A549 (cell line): ENCODE data around the gene FAH. TPM values are rescaled to one million over a fixed set of nuclear protein-coding genes. Genes with fewer than 3 reads are reported as not detected.

Source experiments
- ATAC-seq, 2 experiments: fragments of 200-7000 bp in 1 of 2; fragments of >200 bp in 1 of 2; cut with Nextera tagmentation in 1 of 2; cut with Tn5 transposase in 1 of 2; 3 replicates each; pipeline versions ENCODE4 v1.8.0 to v1.9.1; 2018 to 2020; ENCODE audit warnings: mild to moderate bottlenecking in 1 of 2, moderate library complexity in 1 of 2
- CTCF ChIA-PET: fragments of 300-600 bp; sonication (Branson Sonifier 250); formaldehyde crosslinking; extraction: SDS; loops from one replicate; lab custom pipeline; 2021; ENCODE audit warnings: antibody characterized with exemption, inconsistent platforms; lab: Yijun Ruan, JAX
- POLR2A ChIA-PET: fragments of 350-600 bp; formaldehyde crosslinking; extraction: SDS; loops from one replicate; lab custom pipeline; 2021; ENCODE audit warnings: antibody characterized with exemption, inconsistent platforms; lab: Yijun Ruan, JAX
- DNase-seq, 2 experiments: peaks; one replicate each; pipeline versions ENCODE4 v3.0.0 to v3.0.0-alpha.2; 2011 to 2016; ENCODE audit warnings: low read depth in 1 of 2, low spot score in 1 of 2
- FAIRE-seq: peaks from 2 replicates; lab custom pipeline; 2011; peaks lifted over from hg19 to GRCh38; lab: Jason Lieb, UNC
- H3K27ac ChIP-seq, 2 experiments: fragments of >200 bp; sonication (Bioruptor Twin); formaldehyde crosslinking; 3 replicates each; pipeline ENCODE4 v1.5.1; 2016 to 2017
- H3K4me1 ChIP-seq: fragments of >200 bp; sonication (Bioruptor Twin); formaldehyde crosslinking; 3 replicates; pipeline ENCODE4 v1.6.1; 2016
- H3K4me2 ChIP-seq: fragments of >200 bp; sonication (Bioruptor Twin); formaldehyde crosslinking; 3 replicates; pipeline ENCODE4 v1.6.1; 2016
- H3K4me3 ChIP-seq: fragments of >200 bp; sonication (Bioruptor Twin); formaldehyde crosslinking; 3 replicates; pipeline ENCODE4 v1.5.1; 2016
- H3K9me3 ChIP-seq: fragments of >200 bp; sonication (Bioruptor Twin); formaldehyde crosslinking; 3 replicates; pipeline ENCODE4 v1.6.1; 2016
- BHLHE40 ChIP-seq: IDR thresholded peaks from 2 replicates; pipeline ENCODE4 v1.6.1; 2012; ENCODE audit warnings: low read depth, low read length, inconsistent platforms
- CBX8 ChIP-seq: fragments of 200-600 bp; sonication (generic); IDR thresholded peaks from 2 replicates; pipeline ENCODE4 v1.6.1; 2016
- EP300 ChIP-seq, 2 experiments: fragments of >200 bp; sonication (Bioruptor Twin); formaldehyde crosslinking; IDR thresholded peaks; 2 replicates in 1 of 2; 3 replicates in 1 of 2; pipeline ENCODE4 v1.6.1; 2016 to 2017
- GATA3 ChIP-seq: IDR thresholded peaks from 2 replicates; pipeline ENCODE4 v1.6.1; 2012; ENCODE audit warnings: borderline replicate concordance
- HEYL ChIP-seq: fragments of 250-450 bp; sonication (Bioruptor Pico); IDR thresholded peaks from 2 replicates; pipeline ENCODE4 v1.8.0; 2021; ENCODE audit warnings: mild to moderate bottlenecking, moderate library complexity
- HOXB5 ChIP-seq: fragments of 250-450 bp; sonication (Bioruptor Pico); IDR thresholded peaks from 2 replicates; pipeline ENCODE4 v1.5.0; 2020; ENCODE audit warnings: mild to moderate bottlenecking, moderate library complexity
- JUN ChIP-seq, 2 experiments: fragments of >200 bp; sonication (Bioruptor Twin); formaldehyde crosslinking; IDR thresholded peaks; 2 replicates in 1 of 2; 3 replicates in 1 of 2; pipeline ENCODE4 v1.6.1; 2016 to 2017
- JUNB ChIP-seq: fragments of >200 bp; sonication (Bioruptor Twin); formaldehyde crosslinking; IDR thresholded peaks from 2 replicates; pipeline ENCODE4 v1.6.1; 2016
- MYC ChIP-seq: IDR thresholded peaks from 2 replicates; pipeline ENCODE4 v1.6.1; 2012; ENCODE audit warnings: mild to moderate bottlenecking, inconsistent platforms, low read length, improper control_type of control experiment, borderline replicate concordance
- NPAS2 ChIP-seq: fragments of 250-450 bp; sonication (Bioruptor Pico); IDR thresholded peaks from 2 replicates; pipeline ENCODE4 v1.8.0; 2022; ENCODE audit warnings: mild to moderate bottlenecking, moderate library complexity, borderline replicate concordance
- NR3C1 ChIP-seq: fragments of >200 bp; sonication (Bioruptor Twin); formaldehyde crosslinking; IDR thresholded peaks from 3 replicates; pipeline ENCODE4 v1.6.1; 2017
- POLR2A ChIP-seq: IDR thresholded peaks from 2 replicates; pipeline ENCODE4 v1.6.1; 2012; ENCODE audit warnings: mild to moderate bottlenecking, low read length
- POLR2AphosphoS2 ChIP-seq: conservative IDR thresholded peaks from 2 replicates; pipeline ENCODE4 v1.6.1; 2012; ENCODE audit warnings: low read length, improper control_type of control experiment, inconsistent platforms
- RFX5 ChIP-seq: fragments of 450-650 bp; IDR thresholded peaks from 2 replicates; pipeline ENCODE4 v1.7.1; 2014; ENCODE audit warnings: antibody characterized with exemption, mild to moderate bottlenecking, moderate library complexity
- RNF2 ChIP-seq: fragments of 200-600 bp; sonication (generic); IDR thresholded peaks from 2 replicates; pipeline ENCODE4 v1.6.1; 2016; ENCODE audit warnings: low read depth, mild to moderate bottlenecking, antibody characterized with exemption, moderate library complexity, borderline replicate concordance
- TP53 ChIP-seq: fragments of 250-450 bp; sonication (Bioruptor Pico); IDR thresholded peaks from 2 replicates; pipeline ENCODE4 v1.5.0; 2021; ENCODE audit warnings: mild to moderate bottlenecking, moderate library complexity
- ZFP36 ChIP-seq: fragments of 450-650 bp; IDR thresholded peaks from 2 replicates; pipeline ENCODE4 v1.6.1; 2014; ENCODE audit warnings: borderline replicate concordance; ENCODE audit not compliant: partially characterized antibody
- ZNF302 ChIP-seq: fragments of 250-450 bp; sonication (Bioruptor Pico); IDR thresholded peaks from 2 replicates; pipeline ENCODE4 v1.9.0; 2021; ENCODE audit warnings: inconsistent platforms, mild to moderate bottlenecking, moderate library complexity
- WGBS: methylation state at CpG from one replicate; pipeline ENCODE4 v1.1.6; 2017; ENCODE audit errors: missing lambda C conversion rate; 5-methylcytosine and 5-hydroxymethylcytosine counted together
- polyA plus RNA-seq, 4 experiments: library from polyadenylated mRNA; depleted of rRNA in 3 of 4; stranded (reverse); fragments of >200 nt; fragmentation: RNase III in 1 of 4; extraction: RNeasy Plus Mini Kit Qiagen cat#74134 plus additional on column Dnase treatment in 1 of 4; gene quantifications; 2 replicates in 3 of 4; 3 replicates in 1 of 4; pipeline ENCODE4 v1.2.3, GENCODE V29; 2011 to 2017
- TF ChIP-seq, protein P1 (sequence below): fragments of 200-600 bp; sonication (generic); IDR thresholded peaks from 2 replicates; pipeline ENCODE4 v1.6.1; 2016; ENCODE audit warnings: antibody characterized with exemption, mild to moderate bottlenecking, moderate library complexity
- TF ChIP-seq, protein P2 (sequence below): fragments of 250-450 bp; sonication (Bioruptor Pico); IDR thresholded peaks from 2 replicates; pipeline ENCODE4 v1.5.0; 2021; ENCODE audit warnings: mild to moderate bottlenecking, moderate library complexity, borderline replicate concordance

The FAH gene
- polyA plus RNA-seq, 2 of the 4 experiments (the other 2 are of a cell fraction), result 27.3 to 31.9 TPM

DNA sequence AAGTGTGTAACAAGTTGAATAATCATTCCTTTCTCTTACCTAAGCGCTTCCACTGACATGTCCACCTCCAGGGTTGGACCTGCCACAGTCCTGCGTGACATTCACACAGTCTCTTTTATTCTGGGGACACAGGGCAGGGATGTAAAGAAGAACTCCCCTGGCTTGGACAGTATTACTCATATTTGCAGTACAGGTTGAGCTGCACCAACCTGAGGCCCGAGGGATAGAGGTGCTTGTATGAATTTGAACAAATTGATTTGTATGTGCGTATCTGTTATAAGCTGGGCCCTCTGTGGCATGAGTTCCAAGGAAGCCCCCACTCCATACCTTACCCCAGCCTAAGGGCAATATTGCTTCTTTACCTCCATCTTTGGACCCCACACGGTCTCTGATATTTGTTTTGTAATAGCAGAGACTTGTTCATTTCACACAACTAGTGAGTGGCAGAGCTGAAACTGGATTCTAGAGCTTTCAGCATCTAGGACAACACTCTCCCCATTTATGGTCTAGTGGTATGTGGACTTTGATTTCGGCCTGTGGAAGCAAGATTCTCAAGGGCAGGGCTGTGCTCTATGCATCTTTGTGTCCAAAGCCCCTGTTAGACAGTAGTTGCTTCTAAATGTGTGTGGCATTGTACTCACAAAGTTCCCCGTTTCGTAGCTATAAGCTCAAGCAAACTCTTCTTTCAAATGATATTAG is 39.2 kb downstream of the FAH start:
- no peaks in the 10 kb centered on the region for H3K9me3 ChIP-seq
- ChIA-PET POLR2A (no interaction called here), CTCF (interaction anchor here (1.0 kb wide), 1 partner anchor 11 kb away, joined by 3 read pairs; no protein-coding TSS in a partner anchor)
- no peaks in the 10 kb centered on the region for H3K4me1 ChIP-seq
- no peak for TF ChIP-seq GATA3
- no peak for TF ChIP-seq JUN (IDR thresholded peaks at IDR 0.05)
- TF ChIP-seq RNF2, result no peak
- no peak for TF ChIP-seq BHLHE40
- TF ChIP-seq ZFP36, result no peak
- no peak for TF ChIP-seq CBX8
- no peak for TF ChIP-seq EP300 (IDR thresholded peaks at IDR 0.05)
- TF ChIP-seq TP53 (CRISPR knock-in tag), result no peak
- TF ChIP-seq, protein P1, sequence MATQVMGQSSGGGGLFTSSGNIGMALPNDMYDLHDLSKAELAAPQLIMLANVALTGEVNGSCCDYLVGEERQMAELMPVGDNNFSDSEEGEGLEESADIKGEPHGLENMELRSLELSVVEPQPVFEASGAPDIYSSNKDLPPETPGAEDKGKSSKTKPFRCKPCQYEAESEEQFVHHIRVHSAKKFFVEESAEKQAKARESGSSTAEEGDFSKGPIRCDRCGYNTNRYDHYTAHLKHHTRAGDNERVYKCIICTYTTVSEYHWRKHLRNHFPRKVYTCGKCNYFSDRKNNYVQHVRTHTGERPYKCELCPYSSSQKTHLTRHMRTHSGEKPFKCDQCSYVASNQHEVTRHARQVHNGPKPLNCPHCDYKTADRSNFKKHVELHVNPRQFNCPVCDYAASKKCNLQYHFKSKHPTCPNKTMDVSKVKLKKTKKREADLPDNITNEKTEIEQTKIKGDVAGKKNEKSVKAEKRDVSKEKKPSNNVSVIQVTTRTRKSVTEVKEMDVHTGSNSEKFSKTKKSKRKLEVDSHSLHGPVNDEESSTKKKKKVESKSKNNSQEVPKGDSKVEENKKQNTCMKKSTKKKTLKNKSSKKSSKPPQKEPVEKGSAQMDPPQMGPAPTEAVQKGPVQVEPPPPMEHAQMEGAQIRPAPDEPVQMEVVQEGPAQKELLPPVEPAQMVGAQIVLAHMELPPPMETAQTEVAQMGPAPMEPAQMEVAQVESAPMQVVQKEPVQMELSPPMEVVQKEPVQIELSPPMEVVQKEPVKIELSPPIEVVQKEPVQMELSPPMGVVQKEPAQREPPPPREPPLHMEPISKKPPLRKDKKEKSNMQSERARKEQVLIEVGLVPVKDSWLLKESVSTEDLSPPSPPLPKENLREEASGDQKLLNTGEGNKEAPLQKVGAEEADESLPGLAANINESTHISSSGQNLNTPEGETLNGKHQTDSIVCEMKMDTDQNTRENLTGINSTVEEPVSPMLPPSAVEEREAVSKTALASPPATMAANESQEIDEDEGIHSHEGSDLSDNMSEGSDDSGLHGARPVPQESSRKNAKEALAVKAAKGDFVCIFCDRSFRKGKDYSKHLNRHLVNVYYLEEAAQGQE, result no peak
- TF ChIP-seq, all 56 proteins: peak for 0
- ATAC-seq, result 0 out of 6 replicates have a peak, but pooled peaks of 1 of the 2 experiments have one; percentile 9
- WGBS, result 69% methylated on average over 8 of the region's 8 CpGs
- no peak overlapping the region for H3K4me2 ChIP-seq
- FAIRE-seq, result no peak
- DNase-seq, result no peak
- no peak overlapping the region for H3K4me3 ChIP-seq
- H3K27ac ChIP-seq, result no peak overlapping the region

DNA sequence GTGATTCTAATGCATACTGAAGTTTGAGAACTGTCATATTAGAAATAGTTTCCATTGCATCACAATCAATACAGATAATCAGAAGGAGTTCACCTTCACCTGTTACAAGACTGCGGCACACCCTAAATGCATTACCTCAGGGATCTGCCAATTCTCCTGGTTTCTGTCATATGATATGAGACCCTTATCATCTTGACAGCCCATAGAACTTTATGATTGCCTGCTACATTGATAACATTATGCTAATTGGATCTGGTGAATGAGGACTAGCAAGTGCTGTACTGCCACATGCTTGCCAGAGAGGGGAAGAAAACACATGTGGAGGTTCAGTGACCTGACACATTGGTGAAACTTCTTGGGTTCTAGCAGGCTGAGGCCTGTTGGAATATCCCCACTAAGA is 41.4 kb downstream of the FAH start:
- TF ChIP-seq MYC, result no peak
- TF ChIP-seq ZNF302 (CRISPR knock-in tag), result no peak
- TF ChIP-seq POLR2AphosphoS2, result no peak
- no peak for TF ChIP-seq GATA3
- TF ChIP-seq, protein P2, sequence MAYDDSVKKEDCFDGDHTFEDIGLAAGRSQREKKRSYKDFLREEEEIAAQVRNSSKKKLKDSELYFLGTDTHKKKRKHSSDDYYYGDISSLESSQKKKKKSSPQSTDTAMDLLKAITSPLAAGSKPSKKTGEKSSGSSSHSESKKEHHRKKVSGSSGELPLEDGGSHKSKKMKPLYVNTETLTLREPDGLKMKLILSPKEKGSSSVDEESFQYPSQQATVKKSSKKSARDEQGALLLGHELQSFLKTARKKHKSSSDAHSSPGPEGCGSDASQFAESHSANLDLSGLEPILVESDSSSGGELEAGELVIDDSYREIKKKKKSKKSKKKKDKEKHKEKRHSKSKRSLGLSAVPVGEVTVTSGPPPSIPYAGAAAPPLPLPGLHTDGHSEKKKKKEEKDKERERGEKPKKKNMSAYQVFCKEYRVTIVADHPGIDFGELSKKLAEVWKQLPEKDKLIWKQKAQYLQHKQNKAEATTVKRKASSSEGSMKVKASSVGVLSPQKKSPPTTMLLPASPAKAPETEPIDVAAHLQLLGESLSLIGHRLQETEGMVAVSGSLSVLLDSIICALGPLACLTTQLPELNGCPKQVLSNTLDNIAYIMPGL (CRISPR knock-in tag), result no peak
- TF ChIP-seq JUNB, result no peak
- TF ChIP-seq TP53 (CRISPR knock-in tag), result no peak
- no peak for TF ChIP-seq NPAS2 (CRISPR knock-in tag)
- no peak for TF ChIP-seq RFX5
- no peak for TF ChIP-seq HOXB5 (CRISPR knock-in tag)
- no peak for TF ChIP-seq NR3C1
- no peak for TF ChIP-seq CBX8
- no peak for TF ChIP-seq POLR2A
- 79% methylated on average over 1 of the region's 1 CpG for WGBS
- FAIRE-seq (no peak), ATAC-seq (no peak), DNase-seq (no peak)
- Histone ChIP-seq H3K4me3 (no peak overlapping the region), H3K4me1 (no peaks in the 10 kb centered on the region), H3K27ac (no peak overlapping the region), H3K4me2 (no peak overlapping the region), H3K9me3 (no peaks in the 10 kb centered on the region)
- ChIA-PET CTCF (no interaction called here), POLR2A (no interaction called here)

DNA sequence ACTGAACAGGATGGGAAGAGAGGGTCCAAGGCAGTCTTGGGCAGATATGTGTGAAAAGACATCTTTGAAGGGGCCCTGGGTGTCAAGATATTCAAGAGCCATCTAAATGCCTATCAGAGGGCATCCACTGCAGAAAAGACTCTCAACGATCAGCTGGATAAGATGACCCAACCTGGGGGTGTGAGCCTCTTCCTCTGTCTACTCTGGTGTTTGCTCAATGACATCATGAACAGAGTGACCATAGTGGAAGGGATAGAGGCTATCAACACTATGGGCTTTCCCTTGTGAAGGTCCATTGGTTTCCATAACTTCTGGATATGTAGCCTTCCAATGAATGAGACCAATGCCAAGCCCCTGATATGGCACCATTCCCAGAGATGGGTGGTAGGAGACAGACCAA is 42.1 kb downstream of the FAH start:
- Histone ChIP-seq H3K27ac (no peak overlapping the region), H3K4me1 (no peaks in the 10 kb centered on the region), H3K4me2 (no peak overlapping the region), H3K4me3 (no peak overlapping the region), H3K9me3 (no peaks in the 10 kb centered on the region)
- DNase-seq, result no peak
- CTCF ChIA-PET, result no interaction called here
- no peak for ATAC-seq
- TF ChIP-seq HEYL (CRISPR knock-in tag), result no peak
- POLR2A ChIA-PET, result no interaction called here
- 0% methylated on average over 1 of the region's 1 CpG for WGBS
- FAIRE-seq, result no peak
